GM15510 (cell line): Measurements from ENCODE around the gene DENND5A.

Source experiments
- POLR2A ChIP-seq: IDR thresholded peaks from 3 replicates; pipeline ENCODE4 v1.6.1; 2011; ENCODE audit warnings: borderline replicate concordance; ENCODE audit not compliant: insufficient read length; ENCODE audit errors: extremely low read depth

The DENND5A gene

DNA sequence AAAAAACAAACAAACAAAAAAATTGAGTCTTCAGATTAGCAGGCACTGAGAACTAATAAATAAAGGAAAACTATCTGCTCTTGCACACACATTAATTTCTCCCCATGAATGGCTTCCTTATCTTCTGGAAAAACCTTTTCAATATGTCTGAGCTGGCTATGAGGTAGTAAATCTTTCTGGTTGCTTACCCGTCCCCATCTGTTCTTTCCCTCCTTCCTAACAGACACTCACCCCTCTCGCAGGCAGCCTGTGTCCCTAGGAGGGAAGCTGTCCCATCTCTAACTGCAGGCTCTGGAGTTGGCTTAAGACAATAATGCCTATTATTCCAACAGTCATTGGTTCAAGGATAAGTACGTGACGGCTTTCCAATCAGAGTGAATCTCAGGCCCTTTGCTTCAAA, 165.5 kb downstream of the DENND5A start:
- no peak for TF ChIP-seq POLR2A

DNA sequence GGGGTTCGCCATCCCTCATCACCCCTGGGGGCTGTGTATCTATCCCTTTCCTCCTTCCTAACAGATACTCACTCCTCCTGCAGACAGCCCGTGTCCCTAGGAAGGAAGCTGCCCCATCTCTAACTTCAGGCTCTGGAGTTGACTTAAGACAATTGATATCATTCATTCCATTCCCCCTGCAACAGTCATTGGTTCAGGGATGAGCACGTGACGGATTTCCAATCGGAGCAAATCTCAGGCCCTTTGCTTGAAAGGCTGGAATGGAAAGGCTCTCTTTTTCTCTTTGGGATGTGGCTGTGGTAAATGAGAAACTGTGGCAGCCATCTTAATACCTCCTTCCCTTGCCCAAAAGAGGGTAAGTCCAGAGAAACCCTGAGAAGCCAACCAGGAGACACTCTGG, 168.7 kb downstream of the DENND5A start:
- TF ChIP-seq POLR2A, result no peak

DNA sequence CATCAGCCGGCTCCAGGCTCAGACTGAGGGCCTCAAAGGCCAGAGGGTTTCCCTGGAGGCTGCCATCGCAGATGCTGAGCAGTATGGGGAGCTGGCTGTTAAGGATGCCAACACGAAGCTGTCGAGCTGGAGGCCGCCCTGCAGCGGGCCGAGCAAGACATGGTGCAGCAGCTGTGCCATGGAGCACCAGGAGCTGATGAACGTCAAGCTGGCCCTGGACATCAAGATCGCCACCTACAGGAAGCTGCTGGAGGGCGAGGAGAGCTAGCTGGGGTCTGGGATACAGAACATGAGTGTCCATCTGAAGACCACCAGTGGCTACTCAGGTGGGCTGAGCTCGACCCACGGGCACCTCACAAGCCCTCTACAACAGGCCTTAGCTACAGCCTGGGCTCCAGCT, 169.7 kb downstream of the DENND5A start:
- TF ChIP-seq POLR2A, result no peak

DNA sequence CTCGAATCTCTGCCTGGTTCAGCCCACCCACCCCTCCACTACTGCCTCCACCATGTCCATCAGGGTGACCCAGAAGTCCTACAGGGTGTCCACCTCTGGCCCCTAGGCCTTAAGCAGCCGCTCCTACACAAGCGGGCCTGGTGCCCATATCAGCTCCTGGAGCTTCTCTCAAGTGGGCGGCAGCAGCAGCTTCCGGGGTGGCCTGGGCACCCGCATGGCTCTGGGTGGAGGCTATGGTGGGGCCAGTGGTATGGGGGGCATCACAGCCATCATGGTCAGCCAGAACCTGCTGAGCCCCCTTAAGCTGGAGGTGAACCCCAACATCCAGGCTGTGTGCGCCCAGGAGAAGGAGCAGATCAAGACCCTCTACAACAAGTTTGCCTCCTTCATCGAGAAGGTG, 170.7 kb downstream of the DENND5A start:
- TF ChIP-seq POLR2A, result no peak

DNA sequence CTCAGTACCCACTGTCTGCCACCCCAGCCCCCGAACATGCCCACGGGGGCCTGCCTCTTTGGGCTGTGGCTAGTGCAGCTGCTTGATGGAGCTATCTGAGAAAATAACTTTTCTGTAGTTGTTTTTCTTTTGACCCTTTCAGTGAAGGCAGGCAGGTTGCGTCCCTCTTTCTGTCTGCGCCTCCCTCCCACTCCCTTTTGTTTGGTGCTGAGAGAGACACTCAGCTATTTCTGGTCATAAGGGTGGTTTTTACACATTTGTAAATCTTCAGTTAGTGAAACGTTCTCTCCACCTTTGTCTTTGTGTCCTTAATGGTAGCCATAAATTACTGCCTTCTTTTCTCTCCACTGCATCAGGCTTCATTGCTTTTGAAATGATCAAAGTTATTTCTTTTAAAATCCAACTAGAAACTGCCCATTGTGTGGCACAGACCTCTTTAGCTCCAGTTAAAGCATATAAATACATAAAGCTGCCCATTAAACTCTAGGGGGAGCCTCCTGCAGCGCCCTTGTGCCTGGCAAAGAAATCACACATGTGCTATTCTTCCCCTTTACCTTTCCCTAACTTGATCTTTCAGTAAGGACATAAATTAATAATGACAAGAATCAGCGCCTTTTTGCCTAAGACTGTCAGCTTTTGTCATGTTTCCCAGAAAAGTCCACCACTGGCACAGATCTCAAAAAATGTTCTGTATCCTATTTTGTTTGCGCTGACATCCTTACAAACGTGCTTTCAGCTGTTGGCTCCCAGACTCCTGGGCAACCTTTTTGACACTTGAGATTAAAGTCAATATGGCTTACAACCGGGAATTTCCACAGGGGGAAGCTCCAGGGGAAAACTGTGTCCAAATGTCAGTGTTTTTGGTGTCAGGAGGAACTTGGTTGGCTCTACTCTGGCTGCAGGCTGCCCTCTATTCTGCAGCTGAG, 172.0 kb downstream of the DENND5A start:
- no peak for TF ChIP-seq POLR2A

DNA sequence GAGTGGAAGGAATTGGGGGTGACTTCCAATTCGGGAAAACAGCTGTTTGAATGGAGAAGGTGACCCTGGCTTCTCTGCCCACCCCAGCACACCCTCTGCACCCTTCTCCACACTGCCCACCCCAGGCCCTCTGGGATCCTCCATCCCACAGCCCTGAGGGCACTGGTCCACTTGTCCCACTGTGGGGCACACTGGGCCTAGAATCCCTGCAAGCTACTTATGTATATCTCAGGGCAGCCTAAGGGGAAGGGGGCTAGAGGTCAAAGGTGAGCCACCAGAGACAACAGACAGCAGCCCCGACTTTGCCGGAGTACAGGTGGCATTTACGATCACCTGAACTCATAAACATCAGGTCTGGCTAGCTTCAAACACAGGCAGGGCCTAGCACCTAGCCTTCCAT, 173.1 kb downstream of the DENND5A start:
- TF ChIP-seq POLR2A, result no peak

DNA sequence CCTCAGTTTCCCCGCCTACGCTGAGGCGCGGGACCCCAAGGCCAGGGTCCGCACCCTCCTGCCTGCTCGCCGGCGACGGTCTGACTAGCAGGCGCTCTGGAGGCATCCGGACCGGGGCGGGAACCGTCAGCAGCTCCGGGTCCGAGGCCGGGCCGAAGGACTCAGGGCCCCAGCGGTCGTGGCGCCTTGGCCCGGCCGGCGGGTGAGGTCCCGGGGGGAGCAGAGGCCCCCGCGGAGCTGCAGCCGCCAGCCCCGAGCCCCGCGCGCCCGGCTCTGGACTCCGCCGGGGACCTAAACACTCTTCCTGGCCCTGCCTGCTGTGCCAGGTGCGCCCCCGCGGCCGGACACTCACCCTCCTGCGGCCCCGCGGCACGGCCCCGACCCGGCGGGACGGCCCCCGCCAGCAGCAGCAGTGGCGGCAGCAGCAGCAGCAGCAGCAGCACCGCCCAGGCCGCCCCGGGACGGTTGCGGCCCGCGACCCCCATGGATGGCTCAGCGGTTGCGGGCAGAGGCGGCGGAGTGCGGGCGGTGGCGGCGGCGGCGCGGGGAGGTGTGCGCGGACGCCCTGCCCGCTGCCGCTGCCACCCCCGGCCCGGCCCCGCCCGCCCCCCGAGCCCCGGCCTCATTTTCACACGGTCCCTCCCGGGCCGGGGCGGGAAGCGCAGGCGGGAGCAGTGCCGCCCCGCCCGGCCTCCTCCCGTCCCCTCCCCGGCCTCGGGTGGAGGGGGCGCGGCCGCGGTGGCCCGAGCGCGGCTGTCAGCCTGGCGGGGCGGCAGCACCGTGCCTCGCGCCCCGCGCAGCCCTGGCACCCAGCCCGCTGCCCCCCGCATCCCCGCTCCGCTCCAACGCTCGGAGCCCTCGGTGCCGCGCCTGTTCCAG, 173.9 kb downstream of the DENND5A start, which contains the start of gene SCUBE2:
SCUBE2 (minus strand) TSS at position 556 of the 879 bp plus-strand sequence; CDS start at position 485, 71 bp downstream.
- no peak for TF ChIP-seq POLR2A

DNA sequence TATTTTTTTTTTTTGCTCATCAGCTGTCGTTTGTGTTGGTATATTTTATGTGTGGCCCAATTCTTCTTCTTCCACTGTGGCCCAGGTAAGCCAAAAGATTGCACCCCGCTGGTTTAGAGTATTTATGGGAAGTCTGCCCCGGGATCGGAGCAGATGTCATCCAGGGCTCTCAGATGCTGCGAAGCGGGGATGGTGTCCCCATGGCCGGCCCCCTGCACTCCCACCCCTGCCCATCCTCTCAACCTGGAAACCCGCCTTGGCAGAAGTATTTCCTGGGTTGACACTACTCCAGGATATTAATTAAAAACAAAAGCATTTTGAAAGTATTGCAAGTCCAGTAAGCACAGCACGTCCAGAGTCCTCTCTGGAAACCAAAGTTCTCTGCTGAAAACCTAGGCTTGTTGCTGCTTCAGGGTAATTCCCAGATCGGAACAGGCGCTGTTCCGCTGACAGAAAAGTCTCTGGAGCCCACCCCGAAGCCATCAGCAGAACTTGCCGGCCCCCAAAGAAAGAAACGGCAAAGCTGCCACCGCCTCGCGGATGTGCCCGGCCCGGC, 174.6 kb downstream of the DENND5A start:
- TF ChIP-seq POLR2A, result no peak

DNA sequence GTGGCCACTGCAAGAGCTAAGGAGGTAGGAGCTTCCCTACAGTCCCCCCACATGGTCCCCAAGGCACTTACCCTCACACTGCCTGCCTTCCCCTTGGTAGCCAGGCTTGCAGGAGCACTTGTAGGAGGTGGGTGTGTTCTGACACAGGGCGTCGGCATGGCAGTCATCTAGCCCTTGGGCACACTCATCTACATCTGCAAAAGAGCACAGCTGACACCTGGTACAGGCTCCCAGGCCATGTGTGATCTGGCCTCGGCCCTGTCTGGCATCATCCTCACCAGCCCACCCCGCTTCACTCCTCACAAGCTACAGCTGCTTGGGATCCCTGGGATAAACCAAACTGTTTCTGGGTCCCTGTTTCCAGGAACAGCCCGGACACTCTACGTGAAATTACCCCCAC, 175.5 kb downstream of the DENND5A start:
- no peak for TF ChIP-seq POLR2A

DNA sequence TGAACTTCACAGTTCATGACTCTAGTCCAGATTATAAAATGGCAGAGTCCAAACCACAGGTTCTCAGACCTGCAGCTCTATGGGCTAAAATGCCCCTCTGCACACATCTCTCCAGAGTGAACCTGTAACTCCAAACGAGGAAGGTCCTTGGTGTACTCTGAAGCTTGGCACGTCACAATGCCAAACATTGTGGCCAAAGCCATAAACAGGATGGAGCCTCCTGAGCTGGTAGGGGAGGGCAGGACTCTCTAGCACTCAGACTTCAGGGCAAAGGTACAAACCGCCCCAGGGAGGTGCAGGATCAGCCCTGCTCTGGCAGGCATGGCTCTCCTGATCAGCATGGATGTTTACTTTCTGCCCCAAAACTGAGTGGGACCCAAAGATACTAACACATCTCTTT, 176.1 kb downstream of the DENND5A start:
- TF ChIP-seq POLR2A, result no peak
